ENCODE measurements around the gene ARHGAP8.

- TF ChIP-seq CTCF (IDR thresholded peaks at IDR 0.05): no peak
- TF ChIP-seq POLR2A (IDR thresholded peaks at IDR 0.05): no peak
- TF ChIP-seq EP300 (IDR thresholded peaks at IDR 0.05): no peak
- TF ChIP-seq POLR2AphosphoS5 (IDR thresholded peaks at IDR 0.05): no peak
Observed at GRCh38 chr22:44740307-44740706, 12.1 kb upstream of the ARHGAP8 start.
